HepG2 (cell line): ENCODE data around the gene TEX22. TPM values are rescaled to one million over a fixed set of nuclear protein-coding genes. Genes with fewer than 3 reads are reported as not detected.

Experiments used
- ATAC-seq: fragments of 200-7000 bp; cut with Tn5 transposase; 3 replicates; pipeline ENCODE4 v1.9.1; 2020; ENCODE audit warnings: mild to moderate bottlenecking, moderate library complexity
- BruUV-seq: library from RNA; stranded (reverse); fragments of 400-500 nt; replicated peaks from 2 replicates; lab custom pipeline; 2021; lab: Mats Ljungman, UMichigan
- CTCF ChIA-PET: fragments of 300-600 bp; formaldehyde crosslinking; extraction: SDS; loops from one replicate; lab custom pipeline; 2021; ENCODE audit warnings: low total read pairs, inconsistent platforms, low intra/inter-chr PET ratio; lab: Yijun Ruan, JAX
- POLR2A ChIA-PET: fragments of 350-600 bp; sonication (Branson Sonifier 250); formaldehyde crosslinking; loops from one replicate; lab custom pipeline; 2020; ENCODE audit warnings: antibody characterized with exemption, inconsistent platforms; lab: Yijun Ruan, JAX
- DNase-seq: peaks from one replicate; pipeline ENCODE4 v3.0.0-alpha.2; 2015; ENCODE audit warnings: low spot score
- FAIRE-seq: peaks from 3 replicates; lab custom pipeline; 2011; peaks lifted over from hg19 to GRCh38; lab: Jason Lieb, UNC
- H2AFZ ChIP-seq: one replicate; pipeline ENCODE4 v1.6.1; 2011; ENCODE audit warnings: low read length, inconsistent platforms
- H3K27ac ChIP-seq: fragments of 300-600 bp; 3 replicates; pipeline ENCODE4 v1.8.0; 2011; ENCODE audit warnings: mixed run types, mild to moderate bottlenecking, mixed read lengths, low read length, inconsistent platforms; ENCODE audit not compliant: insufficient read depth; ENCODE audit errors: extremely low read length
- H3K27me3 ChIP-seq, 2 experiments: fragments of 200-600 bp in 1 of 2; 2 replicates in 1 of 2; 3 replicates in 1 of 2; pipeline versions ENCODE4 v1.6.0 to v1.8.0; 2011; ENCODE audit warnings: low read length in 2 of 2, mild to moderate bottlenecking in 2 of 2, moderate library complexity in 2 of 2, inconsistent platforms in 1 of 2; ENCODE audit not compliant: insufficient read depth in 2 of 2, control insufficient read depth in 1 of 2
- H3K36me3 ChIP-seq, 2 experiments: fragments of 200-600 bp in 1 of 2; replicated peaks in 1 of 2; 2 replicates in 1 of 2; 3 replicates in 1 of 2; pipeline versions ENCODE4 v1.5.1 to v1.8.0; 2011; ENCODE audit warnings: low read length in 2 of 2, inconsistent platforms in 1 of 2; ENCODE audit not compliant: insufficient read depth in 2 of 2, control insufficient read depth in 1 of 2
- H3K4me1 ChIP-seq: 2 replicates; pipeline ENCODE4 v1.5.1; 2012; ENCODE audit warnings: low read length, inconsistent platforms; ENCODE audit not compliant: insufficient read depth
- H3K4me2 ChIP-seq: 2 replicates; pipeline ENCODE4 v1.6.0; 2011; ENCODE audit warnings: low read depth, low read length, inconsistent platforms
- H3K4me3 ChIP-seq, 3 experiments: fragments of 200-600 bp in 1 of 3; sonication (generic), shearing (Covaris generic) in 1 of 3; replicated peaks in 1 of 3; 2 replicates each; pipeline ENCODE4 v1.5.1; 2011 to 2016; ENCODE audit warnings: low read length in 3 of 3, inconsistent platforms in 2 of 3, low read depth in 2 of 3, mild to moderate bottlenecking in 2 of 3, control low read depth in 1 of 3, mixed read lengths in 1 of 3; ENCODE audit not compliant: insufficient read depth in 1 of 3
- H3K79me2 ChIP-seq: one replicate; pipeline ENCODE4 v1.6.1; 2011; ENCODE audit warnings: low read length, inconsistent platforms; ENCODE audit not compliant: insufficient read depth
- H3K9ac ChIP-seq: 2 replicates; pipeline ENCODE4 v1.6.0; 2011; ENCODE audit warnings: mild to moderate bottlenecking, low read depth, low read length, inconsistent platforms; ENCODE audit not compliant: insufficient read depth
- H3K9me3 ChIP-seq: 2 replicates; pipeline ENCODE4 v1.5.1; 2012; ENCODE audit warnings: mild to moderate bottlenecking, low read length
- H4K20me1 ChIP-seq: 2 replicates; pipeline ENCODE4 v1.6.0; 2011; ENCODE audit warnings: inconsistent platforms, mild to moderate bottlenecking, low read length, moderate library complexity; ENCODE audit not compliant: insufficient read depth
- AGO2 ChIP-seq: fragments of 200-400 bp; formaldehyde crosslinking; optimal IDR thresholded peaks from 2 replicates; pipeline ENCODE3; 2017; ENCODE audit warnings: mild to moderate bottlenecking, low read depth, low read length, moderate library complexity
- AKAP8 ChIP-seq: sonication (generic); formaldehyde crosslinking; IDR thresholded peaks from 2 replicates; pipeline ENCODE4 v1.5.1; 2020; ENCODE audit warnings: mild to moderate bottlenecking, missing genetic modification reagents
- ELK4 ChIP-seq: sonication (generic); formaldehyde crosslinking; IDR thresholded peaks from 2 replicates; pipeline ENCODE4 v1.9.0; 2021; ENCODE audit warnings: missing genetic modification reagents, borderline replicate concordance
- GLI4 ChIP-seq: sonication (generic); formaldehyde crosslinking; IDR thresholded peaks from 2 replicates; pipeline ENCODE4 v1.5.1; 2020; ENCODE audit warnings: missing genetic modification reagents, mild to moderate bottlenecking, moderate library complexity, borderline replicate concordance
- HNRNPLL ChIP-seq: fragments of 200-400 bp; formaldehyde crosslinking; IDR thresholded peaks from 2 replicates; pipeline ENCODE4 v1.6.1; 2017; ENCODE audit warnings: mild to moderate bottlenecking, low read depth, low read length; ENCODE audit not compliant: poor library complexity, severe bottlenecking
- RAD51 ChIP-seq: fragments of 450-650 bp; IDR thresholded peaks from 2 replicates; pipeline ENCODE4 v1.6.1; 2016; ENCODE audit warnings: borderline replicate concordance
- RBFOX2 ChIP-seq: fragments of 200-400 bp; formaldehyde crosslinking; IDR thresholded peaks from 2 replicates; pipeline ENCODE4 v1.6.1; 2017; ENCODE audit warnings: low read depth, mild to moderate bottlenecking, low read length
- SIX4 ChIP-seq: sonication (generic); formaldehyde crosslinking; IDR thresholded peaks from 2 replicates; pipeline ENCODE4 v1.4.0; 2020; ENCODE audit warnings: missing genetic modification reagents
- SRSF4 ChIP-seq: fragments of 200-400 bp; formaldehyde crosslinking; IDR thresholded peaks from one replicate; pipeline ENCODE4 v1.6.1; 2018; ENCODE audit warnings: mild to moderate bottlenecking, low read depth, low read length, moderate library complexity; ENCODE audit not compliant: poor library complexity, severe bottlenecking
- TBL1XR1 ChIP-seq: fragments of 150-350 bp; IDR thresholded peaks from 2 replicates; pipeline ENCODE4 v1.6.1; 2014; ENCODE audit warnings: borderline replicate concordance, low read length; ENCODE audit not compliant: partially characterized antibody
- TBP ChIP-seq: sonication (generic); formaldehyde crosslinking; IDR thresholded peaks from 2 replicates; pipeline ENCODE4 v1.5.0; 2020; ENCODE audit warnings: missing genetic modification reagents
- TEF ChIP-seq: sonication (generic); formaldehyde crosslinking; IDR thresholded peaks from 2 replicates; pipeline ENCODE4 v1.5.0; 2020; ENCODE audit warnings: missing genetic modification reagents
- ZBTB42 ChIP-seq: sonication (generic); formaldehyde crosslinking; IDR thresholded peaks from 2 replicates; pipeline ENCODE4 v1.5.0; 2020; ENCODE audit warnings: mild to moderate bottlenecking, missing genetic modification reagents
- ZFP90 ChIP-seq: sonication (generic); formaldehyde crosslinking; IDR thresholded peaks from 2 replicates; pipeline ENCODE4 v1.8.0; 2022; ENCODE audit warnings: missing genetic modification reagents, mild to moderate bottlenecking, inconsistent platforms, borderline replicate concordance
- ZMYM4 ChIP-seq: sonication (generic); formaldehyde crosslinking; IDR thresholded peaks from 2 replicates; pipeline ENCODE4 v1.8.1; 2023; ENCODE audit warnings: mild to moderate bottlenecking, missing genetic modification reagents
- ZNF382 ChIP-seq: sonication (generic); formaldehyde crosslinking; IDR thresholded peaks from 2 replicates; pipeline ENCODE4 v1.5.0; 2020; ENCODE audit warnings: missing genetic modification reagents, mild to moderate bottlenecking, borderline replicate concordance
- ZNF75D ChIP-seq: sonication (generic); formaldehyde crosslinking; IDR thresholded peaks from 2 replicates; pipeline ENCODE4 v1.8.1; 2023; ENCODE audit warnings: missing genetic modification reagents, mild to moderate bottlenecking, borderline replicate concordance
- WGBS: methylation state at CpG from one replicate; pipeline ENCODE4 v1.1.6; 2017; ENCODE audit warnings: low lambda C conversion rate; 5-methylcytosine and 5-hydroxymethylcytosine counted together
- in situ Hi-C: cut with HindIII; loops from 2 replicates; pipeline ENCODE4 v1.10.0; 2017; ENCODE audit warnings: low pct_unique_long_range_greater_than_20kb; ENCODE audit not compliant: extremely low pct_ligation_motif_present
- intact Hi-C: fragments of 100-400 bp; cut with micrococcal nuclease; formaldehyde crosslinking; loops from one replicate; pipeline ENCODE4 v1.10.0; 2022; ENCODE audit not compliant: unreplicated experiment
- polyA plus RNA-seq, 8 experiments: library from polyadenylated mRNA; depleted of rRNA in 3 of 8; stranded (reverse) in 7 of 8; unstranded in 1 of 8; fragments of >200 nt; fragmentation: Illumina TruSeq in 4 of 8; extraction: Trizol in 4 of 8; gene quantifications; 2 replicates each; pipeline versions ENCODE4 v1.2.1 to v1.2.3, GENCODE V29; 2011 to 2016; ENCODE audit warnings: low read depth in 4 of 8, missing spikeins in 1 of 8, mixed read lengths in 1 of 8; ENCODE audit not compliant: insufficient read depth in 1 of 8
- total RNA-seq, 5 experiments: library from RNA; depleted of rRNA; stranded (reverse); fragments of >200 nt; fragmentation: Illumina TruSeq; extraction: Trizol; gene quantifications; 2 replicates each; pipeline ENCODE4 v1.2.3, GENCODE V29; 2016; ENCODE audit warnings: low read depth in 1 of 5

TEX22 gene
- total and polyA plus RNA-seq, 2 of the 13 experiments (the other 11 are each of a cell fraction or from before 2014, with no cell fraction given), result 0.07 to 0.27 TPM

- H3K4me3 ChIP-seq, result no peak overlapping the region
- ATAC-seq, result no peak
- intact Hi-C loops, result no loop called here
Observed at GRCh38 chr14:105425823-105426247, 27.5 kb downstream of the TEX22 start.

GRCh38 chr14:105426416-105427130 lies 28.2 kb downstream of the TEX22 start:
- WGBS, result 98% methylated on average over 14 of the region's 21 CpGs
- ATAC-seq (no peak), DNase-seq (no peak), FAIRE-seq (no peak)
- Histone ChIP-seq H3K27me3 (no peaks in the 10 kb centered on the region), H3K79me2 (peaks cover 45% of the 10 kb centered on the region), H3K4me3 (no peak overlapping the region), H3K36me3 (peaks cover 4 to 25% of the 10 kb centered on the region in 2 experiments; a peak in 3 of 5 replicates), H2AFZ (no peak overlapping the region), H3K27ac (no peak overlapping the region), H3K9me3 (no peaks in the 10 kb centered on the region), H3K4me2 (no peak overlapping the region), H4K20me1 (0 out of 2 replicates have a peak, but pooled peaks cover 5% of the 10 kb centered on the region), H3K4me1 (peaks cover 28% of the 10 kb centered on the region), H3K9ac (no peak overlapping the region)
- CTCF ChIA-PET, result no interaction called here
- intact Hi-C loops (no loop called here), in situ Hi-C loops (no loop called here)
- BruUV-seq, result no TSS peak
- POLR2A ChIA-PET, result no interaction called here
- TF ChIP-seq GLI4 (CRISPR knock-in tag) (no peak), ZNF382 (CRISPR knock-in tag) (no peak), TEF (CRISPR knock-in tag) (no peak), ZFP90 (CRISPR knock-in tag) (no peak), ELK4 (CRISPR knock-in tag) (no peak), TBL1XR1 (no peak), SRSF4 (no peak), RAD51 (no peak), ZBTB42 (CRISPR knock-in tag) (no peak), ZMYM4 (CRISPR knock-in tag) (no peak), ZNF75D (no peak), AGO2 (peak; percentile 60), TBP (CRISPR knock-in tag) (no peak), AKAP8 (CRISPR knock-in tag) (0 out of 2 replicates have a peak, but pooled peaks have one; percentile 60)

More at GRCh38 chr14:105425823-105426247, 27.5 kb downstream of the TEX22 start:
- no TSS peak for BruUV-seq
- Histone ChIP-seq H3K9ac (no peak overlapping the region), H3K4me2 (no peak overlapping the region), H3K36me3 (peaks cover 3 to 23% of the 10 kb centered on the region in 2 experiments; a peak in 3 of 5 replicates), H3K4me1 (peaks cover 28% of the 10 kb centered on the region), H2AFZ (no peak overlapping the region), H3K27ac (no peak overlapping the region), H3K9me3 (no peaks in the 10 kb centered on the region), H3K27me3 (no peaks in the 10 kb centered on the region)
- POLR2A ChIA-PET, result no interaction called here
- FAIRE-seq (no peak), DNase-seq (no peak)
- CTCF ChIA-PET, result no interaction called here
- TF ChIP-seq SIX4 (CRISPR knock-in tag) (no peak), HNRNPLL (no peak), RBFOX2 (peak; percentile 59; the same call in 1 of the 2 replicates)
- TF ChIP-seq, all 625 proteins: peak for 1
- peaks cover 53% of the 10 kb centered on the region for H3K79me2 ChIP-seq
- in situ Hi-C loops, result no loop called here
- H4K20me1 ChIP-seq, result 0 out of 2 replicates have a peak, but pooled peaks cover 5% of the 10 kb centered on the region
- 90% methylated on average over 2 of the region's 23 CpGs for WGBS
